T-helper 1 cell (primary cell): ENCODE results near the gene OR4K1.
"Not testable (repeated sequence)": the region's sequence is repeated elsewhere in the genome, so short reads cannot be mapped to it uniquely, and the experiment has no call there.

Experiments
- DNase-seq, 5 donors: peaks; one replicate each; pipeline ENCODE4 v3.0.0-alpha.2; 2012 to 2020
- total RNA-seq, 4 donors: gene quantifications; one replicate each; lab custom pipeline; 2026; lab: John Stamatoyannopoulos, UW

The OR4K1 gene
- 0 reads per million in 4 donors for total RNA-seq

GRCh38 chr14:19930617-19931016 lies at the start of gene OR4K1:
Gene OR4K1 (plus strand): TSS chr14:19930917. CDS start chr14:19935667, 4,750 bp downstream.
- no peak for DNase-seq

GRCh38 chr14:19895282-19895681 lies 35.4 kb upstream of the OR4K1 start:
- DNase-seq: no peak

GRCh38 chr14:19900999-19901398 lies 29.7 kb upstream of the OR4K1 start:
- no peak for DNase-seq

- DNase-seq: no peak
Measured at GRCh38 chr14:19902409-19902808, 28.3 kb upstream of the OR4K1 start.

GRCh38 chr14:19906665-19907064 lies 24.1 kb upstream of the OR4K1 start:
- DNase-seq: no peak

GRCh38 chr14:19911114-19911513 lies 19.6 kb upstream of the OR4K1 start:
- no peak for DNase-seq

- DNase-seq: no peak
Measured at GRCh38 chr14:19917243-19917642, 13.5 kb upstream of the OR4K1 start.

- DNase-seq: no peak
Measured at GRCh38 chr14:19917955-19918518, 12.7 kb upstream of the OR4K1 start.

GRCh38 chr14:19918553-19919264 lies 12.0 kb upstream of the OR4K1 start:
- no peak for DNase-seq

- no peak for DNase-seq
Measured at GRCh38 chr14:19920021-19920657, 10.6 kb upstream of the OR4K1 start, which contains the start of gene OR4K5. Gene OR4K5 (plus strand): TSS chr14:19920607. CDS start chr14:19920607, 0 bp downstream.

GRCh38 chr14:19941668-19942067 lies 11.0 kb downstream of the OR4K1 start:
- DNase-seq: no peak

- DNase-seq: no peak
Measured at GRCh38 chr14:19947413-19948090, 16.8 kb downstream of the OR4K1 start.

GRCh38 chr14:19949218-19949617 lies 18.5 kb downstream of the OR4K1 start:
- DNase-seq: no peak

GRCh38 chr14:19969735-19970134 lies 39.0 kb downstream of the OR4K1 start:
- not testable (repeated sequence) for DNase-seq

GRCh38 chr14:19974844-19975243 lies 44.1 kb downstream of the OR4K1 start:
- peak in 4 of 5 donors; percentile 5 to 31 (median 17) for DNase-seq

GRCh38 chr14:19975291-19975690 lies 44.6 kb downstream of the OR4K1 start, which contains the start of gene OR4K15:
Gene OR4K15 (plus strand): TSS chr14:19975591. CDS start chr14:19975591, 0 bp downstream.
- DNase-seq: no peak
